Measurements from ENCODE around the gene USP25.
"Not testable (repeated sequence)": the region's sequence is repeated elsewhere in the genome, so short reads cannot be mapped to it uniquely, and the experiment has no call there.

USP25 gene

DNA sequence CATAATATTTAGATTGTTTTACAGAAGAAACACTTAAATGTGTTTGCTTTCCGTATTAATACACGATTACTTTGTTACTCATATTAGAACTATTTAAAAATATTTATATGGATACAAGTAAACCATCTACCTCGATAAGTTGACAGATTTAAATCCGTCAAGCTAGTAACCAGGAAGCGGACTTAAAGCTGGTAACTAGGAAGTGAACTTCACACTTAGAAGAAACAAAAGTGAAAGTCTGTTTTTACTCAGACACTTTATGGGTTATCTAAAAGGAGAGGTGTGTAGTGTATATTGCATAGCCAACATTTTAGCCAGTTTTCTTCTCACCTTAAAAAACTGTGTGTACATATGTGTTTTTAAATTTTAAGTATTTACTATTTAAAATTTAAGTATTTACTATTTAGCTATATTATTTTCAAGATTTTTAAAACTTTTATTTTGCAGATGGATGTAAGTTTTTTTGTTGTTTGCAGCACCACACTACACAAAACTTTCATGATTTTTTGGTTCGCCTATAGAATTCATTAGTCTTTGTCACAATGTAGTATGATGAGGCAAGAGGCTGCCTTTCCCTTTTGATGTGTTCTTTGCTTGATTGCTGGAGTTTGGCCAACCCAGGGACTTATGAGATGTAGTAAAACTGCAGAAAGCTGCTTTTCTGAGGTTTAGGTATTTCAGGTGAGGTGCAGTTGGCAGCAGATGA is 2.7 kb downstream of the USP25 start:
- no peak for DNase-seq

DNA sequence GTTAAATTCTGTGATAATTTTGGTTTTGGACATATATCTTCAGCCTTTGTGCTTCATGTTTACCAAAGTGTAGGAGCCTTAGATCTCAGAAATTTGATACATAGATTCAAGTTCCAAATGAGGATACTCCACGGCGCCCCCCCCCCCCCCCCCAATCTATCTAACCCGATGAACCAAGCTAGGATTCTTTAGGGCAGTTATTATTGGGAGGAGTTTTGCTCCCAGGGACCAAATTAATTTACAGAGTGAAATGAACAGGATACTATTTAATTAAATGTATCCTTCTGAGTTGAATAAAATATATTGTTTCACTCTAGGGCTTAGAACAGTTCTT is 3.2 kb downstream of the USP25 start:
- DNase-seq, result no peak

DNA sequence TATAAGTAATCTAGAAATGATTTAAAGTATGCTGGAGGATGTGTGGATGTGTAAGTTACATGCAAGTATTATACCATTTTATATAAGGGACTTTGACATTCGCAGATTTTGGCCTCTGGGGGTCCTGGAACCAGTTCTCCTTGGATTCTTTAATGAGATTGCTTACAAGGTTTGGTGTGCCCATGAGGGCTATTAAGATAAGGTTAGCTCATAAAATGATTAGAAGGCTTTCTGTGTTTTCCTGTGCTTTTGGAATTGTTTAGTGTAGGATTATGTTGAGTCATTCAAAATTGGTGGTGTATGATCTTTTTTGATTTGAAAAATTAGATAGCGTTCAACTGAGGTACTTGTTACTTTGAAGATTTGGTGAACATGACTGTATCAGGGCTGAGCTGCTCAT is 5.6 kb downstream of the USP25 start:
- no peak for DNase-seq

DNA sequence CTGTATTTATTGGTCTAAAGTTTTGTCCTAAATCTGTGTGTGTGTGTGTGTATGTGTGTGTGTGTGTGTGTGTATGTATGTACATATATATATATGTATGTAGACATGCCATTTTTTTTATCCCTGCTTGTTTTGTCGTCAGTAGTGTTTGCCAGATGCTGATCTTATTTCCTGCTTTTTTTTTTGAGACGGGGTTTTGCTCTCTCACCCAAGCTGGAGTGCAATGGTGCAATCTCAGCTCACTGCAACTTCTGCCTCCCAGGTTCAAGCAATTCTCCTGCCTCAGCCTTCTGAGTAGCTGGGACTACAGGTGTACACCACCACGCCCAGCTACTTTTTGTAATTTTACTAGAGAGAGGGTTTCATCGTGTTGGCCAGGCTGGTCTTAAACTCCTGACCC is 6.1 kb downstream of the USP25 start:
- not testable (repeated sequence) for DNase-seq

DNA sequence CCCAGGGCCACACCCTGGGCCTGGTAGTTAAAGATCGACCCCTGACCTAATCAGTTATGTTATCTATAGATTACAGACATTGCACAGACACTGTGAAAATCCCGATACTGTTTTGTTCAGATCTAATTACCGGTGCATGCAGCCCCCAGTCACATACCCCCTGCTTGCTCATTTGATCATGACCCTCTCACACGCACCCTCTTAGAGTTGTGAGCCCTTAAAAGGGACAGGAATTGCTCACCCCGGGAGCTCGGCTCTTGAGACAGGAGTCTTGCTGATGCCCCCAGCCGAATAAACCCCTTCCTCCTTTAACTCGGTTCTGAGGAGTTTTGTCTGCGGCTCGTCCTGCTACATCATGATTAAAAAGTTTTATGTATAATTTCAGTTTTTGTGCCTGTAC is 9.0 kb downstream of the USP25 start:
- DNase-seq, result not testable (repeated sequence)

DNA sequence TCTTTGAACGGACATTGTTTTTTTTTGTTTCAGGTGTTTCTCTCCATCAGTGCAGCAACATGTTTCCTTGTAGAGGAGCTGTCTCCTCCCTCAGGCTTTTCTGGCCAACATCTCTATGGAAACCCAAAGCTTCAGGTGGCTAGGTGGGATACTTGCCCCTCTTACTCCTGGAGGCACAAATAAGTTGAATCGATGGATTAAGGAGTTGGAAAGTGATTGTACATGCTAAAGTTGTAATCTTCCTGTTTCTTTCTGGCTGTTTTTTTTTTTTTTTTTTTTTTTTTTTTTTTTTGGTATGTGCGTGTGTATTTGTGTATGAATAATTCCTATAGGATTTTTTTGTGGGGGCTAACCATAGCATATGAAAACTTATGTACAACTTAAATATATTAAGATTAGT is 10.6 kb downstream of the USP25 start:
- no peak for DNase-seq

DNA sequence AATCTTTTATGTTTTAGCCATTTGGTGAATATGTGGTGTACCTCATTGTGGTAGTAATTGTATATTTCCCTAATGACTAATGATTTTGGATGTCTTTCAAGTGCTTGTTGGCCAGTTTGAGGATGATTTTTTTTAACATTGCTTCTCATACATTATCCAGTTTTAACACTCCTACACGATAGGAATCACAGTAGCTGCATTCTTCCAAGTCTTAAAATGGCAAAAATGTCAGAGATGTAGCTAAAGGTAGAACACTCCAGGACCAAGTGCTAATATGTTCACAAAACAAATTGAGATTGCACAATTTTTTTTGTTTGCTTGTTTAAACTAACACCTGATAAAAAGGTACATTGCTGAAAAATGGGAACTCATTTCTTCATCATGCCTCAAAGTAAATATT is 11.7 kb downstream of the USP25 start:
- no peak for DNase-seq

DNA sequence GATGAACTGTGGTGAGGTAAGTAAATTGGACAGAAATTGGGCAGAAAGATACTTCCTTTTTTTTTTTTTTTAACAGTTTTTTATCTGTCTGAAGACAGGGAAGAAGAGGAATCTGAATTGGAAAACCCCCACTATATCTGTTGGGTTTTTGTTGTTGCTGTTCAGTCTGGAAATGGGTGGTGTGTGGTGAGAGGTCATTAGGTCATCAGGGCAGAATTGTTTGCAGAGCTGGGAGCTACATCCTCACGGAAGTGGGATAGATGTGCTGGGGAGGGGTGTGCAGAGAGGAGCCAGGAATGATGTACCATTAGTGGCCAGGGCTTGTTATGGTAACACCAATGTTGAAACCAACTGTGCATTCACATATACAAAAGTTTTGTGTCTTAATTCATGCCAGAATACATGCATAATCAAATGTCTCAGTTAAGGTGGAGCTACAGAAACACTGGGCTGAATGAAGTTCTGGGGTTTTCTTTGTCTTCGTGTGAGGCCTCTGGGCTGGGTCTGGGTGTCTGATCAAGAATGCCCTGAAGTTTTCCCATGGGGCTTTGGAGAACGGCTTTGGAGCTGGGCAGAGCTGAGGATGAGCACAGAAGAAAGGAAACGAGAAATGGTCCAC is 12.4 kb downstream of the USP25 start:
- DNase-seq, result no peak

DNA sequence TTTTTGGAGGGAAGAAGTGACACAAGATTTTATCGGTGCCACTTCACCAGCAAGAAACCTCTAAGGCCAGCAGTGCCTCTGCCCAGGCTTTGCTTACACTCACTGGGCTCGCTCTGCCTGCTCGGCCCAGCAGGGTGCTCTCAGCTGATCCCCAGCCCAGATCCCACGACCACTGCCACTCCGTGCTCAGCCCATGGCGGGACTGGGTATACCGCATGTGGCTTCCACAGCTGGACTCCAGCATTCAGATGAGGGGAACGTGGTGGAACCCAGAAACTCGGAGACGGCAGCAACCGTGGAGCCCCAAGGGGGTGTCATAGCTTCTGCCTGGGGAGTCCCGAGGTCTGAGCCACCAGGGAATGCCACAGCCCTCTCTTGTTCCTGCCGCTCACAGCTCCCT is 12.9 kb downstream of the USP25 start:
- DNase-seq, result no peak

DNA sequence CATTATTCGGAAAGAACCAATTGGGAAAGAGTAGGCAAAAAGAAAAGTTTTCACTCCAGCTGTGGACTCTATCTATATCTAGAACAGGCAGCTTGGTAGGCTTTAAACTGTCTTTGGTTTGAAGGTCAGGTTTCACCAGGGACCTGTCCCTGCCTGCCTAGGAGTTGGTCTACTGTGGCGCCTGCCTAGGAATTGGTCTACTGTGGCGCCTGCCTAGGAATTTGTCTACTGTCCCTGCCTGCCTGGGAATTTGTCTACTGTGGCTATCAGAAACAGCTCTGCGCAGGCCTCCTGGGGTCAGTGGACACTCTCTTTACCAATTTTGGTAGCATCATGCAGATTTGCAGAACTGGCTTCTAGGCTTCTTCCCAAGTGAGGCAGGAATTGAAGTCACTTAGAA is 13.8 kb downstream of the USP25 start:
- DNase-seq, result no peak

DNA sequence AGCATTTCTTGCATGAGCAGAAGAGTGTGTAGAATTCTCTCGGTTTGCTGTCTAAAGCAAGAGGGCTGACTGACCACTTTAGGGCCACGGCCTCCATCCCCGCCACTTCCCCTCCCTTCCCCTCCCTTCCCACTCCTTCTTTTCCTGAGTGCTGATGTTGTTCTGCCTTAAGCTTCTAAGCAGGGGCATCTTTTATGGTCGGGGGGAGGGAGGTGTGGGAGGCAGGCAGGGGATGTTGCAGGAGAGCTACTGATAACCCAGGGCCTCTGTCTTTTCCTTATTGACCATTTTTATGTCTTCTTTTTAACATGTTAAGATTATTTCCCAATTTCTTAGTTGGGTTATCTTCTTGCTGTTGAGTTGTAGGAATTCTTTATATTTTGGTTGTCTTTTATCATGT is 15.1 kb downstream of the USP25 start:
- no peak for DNase-seq

DNA sequence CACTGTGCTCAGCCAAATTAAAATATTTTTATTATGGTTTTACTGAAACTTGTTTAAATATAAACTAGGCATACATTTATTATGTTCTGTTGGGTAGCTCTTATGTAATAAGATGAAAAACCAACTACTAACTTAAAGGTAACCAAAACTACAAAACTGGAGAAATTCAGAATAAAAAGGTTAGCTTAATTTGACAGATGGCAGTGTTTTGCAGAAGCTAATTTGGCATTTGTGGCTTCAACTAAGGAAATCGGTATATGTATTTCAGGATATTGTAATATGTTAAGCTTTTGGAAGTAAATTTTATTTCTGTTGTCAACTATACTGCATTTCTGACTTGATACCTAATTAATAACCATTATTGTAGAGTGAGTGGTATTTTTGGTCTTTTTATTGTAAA is 18.8 kb downstream of the USP25 start:
- no peak for DNase-seq

DNA sequence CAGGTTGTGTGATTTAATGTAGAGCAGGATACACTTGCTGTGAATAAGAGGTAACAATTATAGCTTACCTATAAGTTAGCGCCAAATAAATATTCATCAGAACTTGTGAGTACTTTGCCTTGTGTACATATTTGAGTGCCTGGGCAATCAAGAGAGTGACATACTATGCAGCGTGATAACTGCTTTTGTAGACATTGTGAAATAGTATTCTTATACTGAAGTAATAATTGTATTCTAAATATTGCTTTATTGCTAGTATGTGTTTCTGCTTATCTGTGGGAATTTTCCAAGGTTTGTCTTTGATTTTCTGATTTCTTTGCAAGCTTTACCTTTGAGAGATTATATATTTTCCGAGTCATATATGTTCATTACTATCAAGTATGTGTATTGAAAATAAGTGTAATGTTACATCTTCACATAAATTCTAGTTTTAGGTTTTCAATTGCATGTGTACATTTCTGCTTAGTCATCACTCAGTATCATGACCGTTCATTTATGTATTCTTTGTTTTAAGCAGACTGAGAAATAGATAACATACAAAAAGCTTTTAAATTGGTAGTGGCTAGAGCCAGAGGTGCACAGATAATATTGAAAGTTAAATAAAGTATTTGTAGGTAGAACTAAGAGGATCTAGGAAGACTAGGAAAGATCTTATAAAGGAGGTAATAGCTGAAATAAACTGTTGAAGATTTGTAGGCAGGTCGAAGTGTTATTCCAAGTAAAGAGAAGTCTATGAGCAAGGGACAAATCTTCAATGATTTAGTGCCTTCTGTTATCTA is 19.5 kb downstream of the USP25 start:
- DNase-seq, result no peak

DNA sequence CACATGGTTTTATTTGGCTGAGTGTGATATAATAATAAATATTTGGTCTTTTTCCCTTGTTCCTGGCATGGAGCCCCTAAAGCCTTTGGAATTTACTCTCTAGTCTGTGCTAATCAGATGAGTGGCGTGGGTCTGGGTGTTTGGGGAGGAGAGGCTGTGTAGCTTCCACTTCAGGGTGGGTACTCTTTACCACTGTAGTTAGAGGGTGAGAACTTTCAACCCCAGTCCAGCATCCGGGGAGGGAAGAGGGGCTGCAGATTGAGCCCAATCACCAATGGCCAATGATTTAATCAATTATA is 20.0 kb downstream of the USP25 start:
- no peak for DNase-seq

DNA sequence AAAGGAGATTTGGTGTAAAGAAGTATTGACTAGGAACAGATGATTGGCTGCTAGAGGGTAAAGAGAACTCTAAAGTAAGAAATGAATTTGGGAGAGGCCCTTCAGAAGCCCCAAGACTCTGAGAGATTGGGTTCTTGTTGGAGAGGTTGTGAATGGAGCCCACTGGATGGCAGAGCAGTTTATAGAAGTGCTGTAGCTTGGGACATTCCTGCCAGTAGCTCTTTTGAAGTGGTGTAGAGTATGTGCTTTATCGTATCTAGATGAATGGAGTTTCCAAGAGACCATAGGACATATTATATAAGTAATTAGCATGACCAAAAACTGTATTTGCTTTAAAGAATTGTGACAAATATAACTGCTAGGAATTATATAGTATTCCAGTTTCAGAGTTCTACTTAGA is 21.3 kb downstream of the USP25 start:
- no peak for DNase-seq

DNA sequence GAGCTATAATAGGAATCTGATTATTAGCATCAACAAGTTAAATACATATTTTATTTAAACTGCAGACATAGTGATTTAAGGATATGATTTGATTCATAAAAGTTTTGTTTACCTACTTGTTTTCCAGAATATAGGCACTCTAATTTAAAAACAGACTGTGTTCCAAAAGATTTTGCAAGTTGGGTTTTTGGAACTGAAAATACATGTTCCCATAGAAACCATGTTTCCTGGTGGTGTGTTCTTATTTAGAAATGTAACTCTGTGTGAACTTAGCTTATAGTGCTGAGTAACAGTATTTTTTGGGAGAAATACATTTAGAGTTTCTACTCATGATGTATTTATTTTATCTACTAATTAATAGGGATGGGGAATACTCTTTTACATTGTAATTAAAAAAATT is 21.8 kb downstream of the USP25 start:
- DNase-seq, result no peak

DNA sequence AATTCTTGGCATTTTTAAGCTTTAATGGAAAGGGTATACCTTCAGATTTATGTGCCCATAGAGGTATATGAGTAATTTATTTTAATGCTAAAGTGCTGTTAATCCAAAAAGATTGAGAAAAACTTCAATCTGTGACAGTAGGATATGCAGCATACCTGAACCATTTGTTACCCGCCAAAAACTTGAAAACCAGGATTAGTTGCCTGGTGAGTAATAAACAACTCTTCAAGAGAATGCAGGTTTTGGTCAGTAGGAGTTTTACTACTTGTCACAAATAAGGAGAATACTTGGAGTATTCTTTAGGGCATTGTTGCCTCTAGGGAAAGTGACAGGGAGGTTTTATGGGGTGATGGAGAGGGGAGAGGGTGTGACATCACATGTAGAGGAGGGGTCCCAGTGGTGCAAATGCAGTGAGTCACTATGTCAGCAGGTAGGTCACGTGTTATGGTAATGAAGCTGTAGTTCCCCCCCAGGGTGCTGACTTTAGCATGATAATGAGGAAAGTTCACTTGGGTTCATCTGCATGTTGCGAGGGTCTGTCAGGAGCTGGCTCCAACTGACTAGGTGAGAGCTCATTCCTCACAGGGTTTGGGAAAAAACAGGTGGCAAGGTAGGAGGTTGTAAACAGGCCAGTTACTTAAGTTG is 23.1 kb downstream of the USP25 start:
- DNase-seq, result no peak

DNA sequence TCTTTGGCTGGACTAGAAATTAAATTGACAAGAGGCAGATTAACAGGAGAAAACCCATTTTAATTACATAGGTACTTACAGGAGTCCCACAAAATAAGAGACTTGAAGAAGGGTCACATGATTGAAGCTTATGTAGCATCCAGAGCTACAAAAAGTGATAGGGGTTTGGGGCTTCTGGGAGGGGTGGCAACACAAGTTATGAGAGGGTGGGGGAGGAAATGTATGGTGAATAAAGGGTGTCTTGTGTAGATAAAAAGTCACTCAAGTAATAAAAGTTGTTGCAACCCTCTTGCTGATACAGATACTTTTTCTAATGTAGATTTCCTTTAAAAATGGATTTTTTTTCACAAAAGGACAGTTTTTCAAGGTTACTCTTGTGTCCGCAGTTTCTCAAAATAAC is 24.0 kb downstream of the USP25 start:
- no peak for DNase-seq

DNA sequence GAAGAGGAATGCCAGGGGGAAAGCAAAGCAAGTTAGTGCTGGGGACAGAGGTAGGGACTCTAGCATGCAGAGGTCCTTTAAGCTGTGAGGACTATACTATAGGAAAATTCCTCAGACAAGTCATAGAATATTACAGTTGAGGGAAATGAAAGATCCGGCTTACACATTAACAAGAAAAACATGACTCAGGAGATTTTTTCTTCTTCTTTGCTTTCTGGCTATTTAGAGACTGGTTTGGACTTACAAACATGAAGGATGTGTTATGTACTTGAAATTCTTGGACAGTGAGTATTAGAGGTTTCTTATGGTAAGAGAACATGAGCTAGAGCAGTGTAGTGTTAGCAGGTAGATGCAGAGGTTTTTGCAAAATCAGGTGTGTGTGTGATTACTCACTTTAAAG is 24.9 kb downstream of the USP25 start:
- no peak for DNase-seq

DNA sequence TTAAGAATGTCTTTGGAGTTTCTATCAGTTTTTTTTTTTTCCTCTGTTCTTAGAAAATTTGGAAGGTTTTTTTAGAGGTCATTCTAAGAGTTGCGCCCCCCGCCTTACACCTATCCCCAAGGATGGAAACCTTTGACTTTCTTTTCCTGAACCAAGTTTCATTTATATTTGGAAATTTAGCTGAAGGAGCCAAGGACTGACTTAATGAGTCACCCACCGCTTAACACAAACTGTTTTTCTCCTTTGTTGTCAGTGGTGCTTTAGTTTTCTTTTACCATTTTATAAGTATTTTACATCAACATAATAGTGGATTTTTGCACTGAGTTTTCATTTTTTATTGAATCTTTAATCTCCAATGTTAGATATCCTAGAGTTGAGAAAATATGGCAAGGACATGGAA is 25.3 kb downstream of the USP25 start:
- no peak for DNase-seq

DNA sequence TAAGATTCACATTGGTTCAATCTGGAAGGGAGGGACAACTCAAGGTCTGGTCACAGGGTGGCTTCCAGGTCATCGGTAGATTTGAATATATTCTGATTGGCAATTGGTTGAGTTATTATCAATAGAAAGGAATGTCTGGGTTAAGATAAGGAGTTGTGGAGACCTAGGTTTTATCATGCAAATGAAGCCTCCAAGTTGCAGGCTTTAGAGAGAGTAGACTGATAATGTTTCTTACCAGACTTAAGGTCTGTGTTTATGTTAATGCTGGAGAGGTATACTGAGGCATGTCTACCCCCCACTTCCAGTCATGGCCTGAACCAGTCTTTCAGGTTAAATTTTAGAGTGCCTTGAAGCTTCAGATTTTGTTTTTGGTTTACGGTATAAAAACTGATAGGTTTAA is 29.7 kb downstream of the USP25 start:
- DNase-seq, result no peak

DNA sequence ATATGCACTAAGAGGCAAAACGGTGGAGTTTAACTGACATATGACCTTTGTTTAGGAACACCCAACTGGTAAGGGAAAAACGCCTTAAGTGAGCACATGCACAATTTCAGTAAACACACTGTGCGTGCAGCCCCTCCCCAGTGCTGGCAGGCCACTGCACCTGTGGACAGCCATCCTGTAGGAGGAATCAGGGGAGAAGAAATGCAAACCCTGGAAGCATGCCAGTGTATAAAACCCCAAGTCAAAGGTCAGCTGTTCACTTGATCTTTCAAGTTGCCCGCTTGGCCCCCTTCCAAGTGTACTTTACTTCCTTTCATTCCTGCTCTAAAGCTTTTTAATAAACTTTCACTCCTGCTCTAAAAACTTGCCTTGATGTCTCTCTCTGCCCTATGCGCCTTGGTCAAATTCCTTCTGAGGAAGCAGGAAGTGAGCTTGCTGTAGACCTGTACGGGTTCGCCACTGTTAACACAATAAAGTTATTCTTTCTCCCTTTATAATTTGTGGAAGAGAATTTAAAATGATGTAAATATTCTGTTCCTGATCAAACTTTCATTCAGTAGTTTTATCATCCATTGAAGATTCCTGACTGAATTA is 31.8 kb downstream of the USP25 start:
- DNase-seq, result no peak

DNA sequence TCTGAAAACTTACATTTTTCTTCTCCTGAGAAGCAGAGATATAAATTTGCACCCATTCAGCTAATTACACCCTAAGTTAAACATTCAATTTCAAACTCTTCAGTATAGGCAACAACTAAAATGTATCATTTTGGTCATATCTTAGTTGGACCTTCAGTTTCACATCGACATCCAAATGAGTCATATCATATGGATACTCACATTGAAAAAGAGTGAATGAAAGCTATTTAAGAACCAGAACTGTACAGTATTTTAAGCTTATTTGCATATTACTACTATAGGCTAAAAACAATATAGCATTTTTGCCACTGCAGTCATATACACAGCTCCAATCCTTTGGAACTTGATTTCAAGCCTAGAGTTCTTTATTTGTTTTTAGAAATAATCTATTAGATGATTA is 33.6 kb downstream of the USP25 start:
- DNase-seq, result no peak

DNA sequence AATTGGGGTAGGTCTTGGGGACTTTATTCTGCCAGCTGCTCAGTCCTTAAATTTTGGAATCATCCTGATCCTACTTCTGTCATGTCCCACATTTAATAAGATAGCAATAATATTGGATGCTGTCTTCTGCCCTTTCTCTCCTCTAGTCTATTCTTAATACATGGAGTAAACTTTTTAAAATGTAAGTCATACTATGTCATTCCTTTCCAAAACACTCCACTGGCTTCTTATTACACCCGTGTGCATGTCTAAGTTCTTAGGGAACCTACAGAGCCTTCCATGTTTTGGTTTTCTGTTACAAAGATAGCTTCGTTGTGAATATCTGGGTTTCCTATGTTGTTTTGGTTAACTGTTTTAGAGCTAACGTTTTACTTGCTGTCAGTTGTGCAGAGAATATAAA is 35.1 kb downstream of the USP25 start:
- DNase-seq, result no peak
